GM12865 (cell line): ENCODE measurements around the gene MPC1.
A peak's percentile ranks its signal among the peaks of the same experiment; 100 is the strongest.

Experiments used
- DNase-seq: peaks from one replicate; pipeline ENCODE4 v3.0.0; 2010; ENCODE audit warnings: low read depth
- H3K4me3 ChIP-seq: 2 replicates; pipeline ENCODE4 v1.5.1; 2011; ENCODE audit warnings: mild to moderate bottlenecking, low read depth, low read length, control low read depth
- CTCF ChIP-seq: IDR thresholded peaks from 2 replicates; pipeline ENCODE4 v1.5.1; 2011; ENCODE audit warnings: low read length, control low read depth, low read depth, inconsistent platforms; ENCODE audit not compliant: insufficient read depth; ENCODE audit errors: missing control alignments

The MPC1 gene

GRCh38 chr6:166413491-166413951 is 30.8 kb upstream of the MPC1 start:
- DNase-seq, result no peak
- TF ChIP-seq CTCF, result no peak
- no peak overlapping the region for H3K4me3 ChIP-seq

GRCh38 chr6:166412911-166413384 is 30.2 kb upstream of the MPC1 start:
- no peak for TF ChIP-seq CTCF
- no peak for DNase-seq
- no peak overlapping the region for H3K4me3 ChIP-seq

GRCh38 chr6:166412156-166412910 is 29.6 kb upstream of the MPC1 start:
- TF ChIP-seq CTCF, result no peak
- H3K4me3 ChIP-seq, result no peak overlapping the region

GRCh38 chr6:166411721-166412151 is 29.0 kb upstream of the MPC1 start:
- no peak overlapping the region for H3K4me3 ChIP-seq
- no peak for TF ChIP-seq CTCF
- DNase-seq, result peak; percentile 17

More at GRCh38 chr6:166412156-166412910, 29.6 kb upstream of the MPC1 start:
- DNase-seq, result no peak

GRCh38 chr6:166411271-166411670 is 28.5 kb upstream of the MPC1 start:
- TF ChIP-seq CTCF, result no peak
- H3K4me3 ChIP-seq, result no peak overlapping the region

GRCh38 chr6:166410426-166410935 is 27.7 kb upstream of the MPC1 start:
- H3K4me3 ChIP-seq, result no peak overlapping the region
- no peak for TF ChIP-seq CTCF
- no peak for DNase-seq

More at GRCh38 chr6:166411271-166411670, 28.5 kb upstream of the MPC1 start:
- no peak for DNase-seq
